Smooth muscle cell of trachea (primary cell): ENCODE measurements around the gene TLR1. TPM values are rescaled to one million over a fixed set of nuclear protein-coding genes. Genes with fewer than 3 reads are reported as not detected.

Source experiments
- total RNA-seq: library from RNA; depleted of rRNA; stranded (reverse); fragments of >200 nt; gene quantifications from 2 replicates; pipeline ENCODE4 v1.2.1, GENCODE V29; 2014

The TLR1 gene
- 2.2 TPM in 2 replicates for total RNA-seq

GRCh38 chr4:38804654-38805295, at the start of gene TLR1:
TLR1 (minus strand) TSS chr4:38804791; CDS start chr4:38798831, 5,960 bp downstream.

GRCh38 chr4:38782452-38783108, 22.0 kb downstream of the TLR1 start, which contains the start of gene TLR10:
TLR10 (minus strand) TSS chr4:38782990; CDS start chr4:38775590, 7,400 bp downstream.

Other genes with a start within 250 kb of the TLR1 start
- gene KLF3, start 140.6 kb downstream of the TLR1 start, total RNA-seq = 16.2 and 24.1 TPM in 2 replicates
- gene TLR10, start 21.8 kb downstream of the TLR1 start, total RNA-seq = 0.15 TPM in 1 of 2 replicates, not detected in the other
- 1.3 and 2.5 TPM in 2 replicates for gene TLR6, start 52.0 kb upstream of the TLR1 start, total RNA-seq
- gene FAM114A1, start 63.0 kb upstream of the TLR1 start, total RNA-seq = 454 and 664 TPM in 2 replicates
- gene TMEM156, start 227.6 kb upstream of the TLR1 start, total RNA-seq = 0.15 TPM in 1 of 2 replicates, not detected in the other